H9 (cell line): ENCODE measurements around the gene CAMK2B. TPM values are rescaled to one million over a fixed set of nuclear protein-coding genes. Genes with fewer than 3 reads are reported as not detected.

Experiments used
- DNase-seq: peaks from one replicate; pipeline ENCODE4 v3.0.0-alpha.2; 2017
- H2AFZ ChIP-seq: one replicate; pipeline ENCODE4 v1.6.1; 2013; ENCODE audit warnings: mild to moderate bottlenecking, low read length, control low read depth, moderate library complexity
- H2AK5ac ChIP-seq: 2 replicates; pipeline ENCODE4 v1.6.1; 2013; ENCODE audit warnings: low read length, control low read depth, mixed read lengths; ENCODE audit not compliant: insufficient read length
- H2BK120ac ChIP-seq: one replicate; pipeline ENCODE4 v1.6.1; 2013; ENCODE audit warnings: low read depth, mild to moderate bottlenecking, low read length, control low read depth, inconsistent platforms; ENCODE audit not compliant: poor library complexity, severe bottlenecking
- H2BK12ac ChIP-seq: 2 replicates; pipeline ENCODE4 v1.6.1; 2013; ENCODE audit warnings: low read length, control low read depth, mixed read lengths, low read depth; ENCODE audit not compliant: insufficient read length
- H2BK15ac ChIP-seq: 2 replicates; pipeline ENCODE4 v1.6.1; 2013; ENCODE audit warnings: low read depth, low read length, control low read depth
- H2BK20ac ChIP-seq: one replicate; pipeline ENCODE4 v1.6.1; 2013; ENCODE audit warnings: low read depth, mild to moderate bottlenecking, low read length, control low read depth, inconsistent platforms; ENCODE audit not compliant: poor library complexity, severe bottlenecking
- H2BK5ac ChIP-seq: 2 replicates; pipeline ENCODE4 v1.6.1; 2013; ENCODE audit warnings: low read length, control low read depth, mixed read lengths; ENCODE audit not compliant: insufficient read length
- H3K14ac ChIP-seq: 2 replicates; pipeline ENCODE4 v1.6.1; 2013; ENCODE audit warnings: low read length, control low read depth; ENCODE audit not compliant: insufficient read depth
- H3K18ac ChIP-seq: 2 replicates; pipeline ENCODE4 v1.6.1; 2013; ENCODE audit warnings: low read depth, mild to moderate bottlenecking, mixed read lengths, low read length, control low read depth; ENCODE audit not compliant: insufficient read length
- H3K23ac ChIP-seq: 2 replicates; pipeline ENCODE4 v1.6.1; 2013; ENCODE audit warnings: low read length, control low read depth, mixed read lengths, low read depth; ENCODE audit not compliant: insufficient read length
- H3K23me2 ChIP-seq: 2 replicates; pipeline ENCODE4 v1.6.1; 2013; ENCODE audit warnings: low read depth, mild to moderate bottlenecking, mixed read lengths, low read length, control low read depth; ENCODE audit not compliant: insufficient read length, poor library complexity, severe bottlenecking
- H3K27ac ChIP-seq: 2 replicates; pipeline ENCODE4 v1.5.1; 2013; ENCODE audit warnings: low read length, control low read depth, mixed read lengths, low read depth; ENCODE audit not compliant: insufficient read length
- H3K27me3 ChIP-seq: 2 replicates; pipeline ENCODE4 v1.6.1; 2013; ENCODE audit warnings: low read length, control low read depth, inconsistent platforms; ENCODE audit not compliant: insufficient read depth
- H3K4ac ChIP-seq: 2 replicates; pipeline ENCODE4 v1.6.1; 2013; ENCODE audit warnings: low read depth, mild to moderate bottlenecking, control low read depth, inconsistent platforms, low read length, moderate library complexity
- H3K4me1 ChIP-seq: 2 replicates; pipeline ENCODE4 v1.6.1; 2013; ENCODE audit warnings: low read length, control low read depth, inconsistent platforms; ENCODE audit not compliant: insufficient read depth
- H3K4me2 ChIP-seq: 2 replicates; pipeline ENCODE4 v1.6.1; 2013; ENCODE audit warnings: low read length, control low read depth, mixed read lengths; ENCODE audit not compliant: insufficient read length, insufficient read depth
- H3K56ac ChIP-seq: 2 replicates; pipeline ENCODE4 v1.6.1; 2013; ENCODE audit warnings: low read depth, mild to moderate bottlenecking, mixed read lengths, low read length, control low read depth; ENCODE audit not compliant: insufficient read length
- H3K79me1 ChIP-seq: 2 replicates; pipeline ENCODE4 v1.6.1; 2013; ENCODE audit warnings: low read depth, mild to moderate bottlenecking, moderate library complexity, low read length, control low read depth, inconsistent platforms; ENCODE audit not compliant: insufficient read depth, poor library complexity, severe bottlenecking
- H3K79me2 ChIP-seq: 2 replicates; pipeline ENCODE4 v1.6.1; 2013; ENCODE audit warnings: low read length, control low read depth, inconsistent platforms; ENCODE audit not compliant: insufficient read depth
- H3K9ac ChIP-seq: 2 replicates; pipeline ENCODE4 v1.6.1; 2013; ENCODE audit warnings: low read length, control low read depth, mixed read lengths; ENCODE audit not compliant: insufficient read length; ENCODE audit errors: extremely low read depth
- H3K9me3 ChIP-seq: one replicate; pipeline ENCODE4 v1.6.1; 2013; ENCODE audit warnings: low read depth, low read length, inconsistent platforms; ENCODE audit not compliant: control insufficient read depth
- H3T11ph ChIP-seq: one replicate; pipeline ENCODE4 v1.6.1; 2013; ENCODE audit warnings: mild to moderate bottlenecking, low read length, control low read depth, inconsistent platforms
- H4K20me1 ChIP-seq: one replicate; pipeline ENCODE4 v1.6.1; 2013; ENCODE audit not compliant: control insufficient read depth, insufficient read length, insufficient read depth
- H4K5ac ChIP-seq: 2 replicates; pipeline ENCODE4 v1.6.1; 2013; ENCODE audit warnings: low read depth, mild to moderate bottlenecking, mixed read lengths, low read length, control low read depth; ENCODE audit not compliant: insufficient read length
- H4K8ac ChIP-seq: replicated peaks from 2 replicates; pipeline ENCODE4 v1.6.1; 2013; ENCODE audit warnings: low read length, control low read depth, mixed read lengths, low read depth; ENCODE audit not compliant: insufficient read length
- H4K91ac ChIP-seq: 2 replicates; pipeline ENCODE4 v1.6.1; 2013; ENCODE audit warnings: low read depth, mild to moderate bottlenecking, moderate library complexity, mixed read lengths, low read length, control low read depth; ENCODE audit not compliant: insufficient read length
- H3K27ac Mint-ChIP-seq, 3 experiments: 2 replicates in 2 of 3; 3 replicates in 1 of 3; pipeline ENCODE4 v1.8.0; 2020 to 2021; ENCODE audit warnings: mixed read lengths in 3 of 3, mild to moderate bottlenecking in 1 of 3, moderate library complexity in 1 of 3
- H3K27me3 Mint-ChIP-seq: 2 replicates; pipeline ENCODE4 v1.8.0; 2021; ENCODE audit warnings: low read depth, mild to moderate bottlenecking, moderate library complexity, mixed read lengths
- H3K36me3 Mint-ChIP-seq, 3 experiments: 2 replicates in 2 of 3; 3 replicates in 1 of 3; pipeline ENCODE4 v1.8.0; 2020 to 2021; ENCODE audit warnings: low read depth in 3 of 3, mixed read lengths in 3 of 3; ENCODE audit not compliant: insufficient read depth in 1 of 3
- H3K4me1 Mint-ChIP-seq, 2 experiments: 2 replicates each; pipeline ENCODE4 v1.8.0; 2020; ENCODE audit warnings: mixed read lengths in 2 of 2
- H3K4me3 Mint-ChIP-seq, 2 experiments: 2 replicates in 1 of 2; 3 replicates in 1 of 2; pipeline ENCODE4 v1.8.0; 2020 to 2021; ENCODE audit warnings: mild to moderate bottlenecking in 2 of 2, mixed read lengths in 2 of 2, moderate library complexity in 1 of 2
- H3K9me3 Mint-ChIP-seq, 2 experiments: 2 replicates in 1 of 2; 3 replicates in 1 of 2; pipeline ENCODE4 v1.8.0; 2020; ENCODE audit warnings: mild to moderate bottlenecking in 2 of 2, mixed read lengths in 2 of 2, moderate library complexity in 1 of 2
- CTCF ChIP-seq: fragments of 200-600 bp; sonication (generic); conservative IDR thresholded peaks from 3 replicates; pipeline ENCODE4 v1.8.0; 2021; ENCODE audit warnings: antibody characterized with exemption, mild to moderate bottlenecking
- WGBS: extraction: QIAGEN DNeasy Blood & Tissue Kit; methylation state at CpG from one replicate; pipeline ENCODE4 v1.1.7; 2013; ENCODE audit warnings: missing lambda C conversion rate, low lambda C conversion rate, mixed read lengths; ENCODE audit not compliant: insufficient read length; ENCODE audit errors: extremely low coverage; 5-methylcytosine and 5-hydroxymethylcytosine counted together
- total RNA-seq: library from RNA; stranded (reverse); gene quantifications from 2 replicates; pipeline ENCODE4 v1.2.1, GENCODE V29; 2021

CAMK2B gene
- total RNA-seq, 1 experiment from 2014 or later = 0.17 TPM

- H3K4me1 Mint-ChIP-seq = peaks cover 15 to 28% of the 10 kb centered on the region in 2 experiments
- Histone ChIP-seq H3K79me1 (no peaks in the 10 kb centered on the region), H3K27me3 (no peaks in the 10 kb centered on the region), H2BK12ac (no peak overlapping the region), H3K79me2 (no peaks in the 10 kb centered on the region), H4K91ac (no peak overlapping the region), H2AK5ac (no peak overlapping the region), H3K18ac (no peak overlapping the region), H3K14ac (no peak overlapping the region), H3K9me3 (no peaks in the 10 kb centered on the region), H3K23ac (no peak overlapping the region), H2BK120ac (no peak overlapping the region), H3K56ac (no peak overlapping the region), H2AFZ (no peak overlapping the region), H4K20me1 (no peaks in the 10 kb centered on the region), H3K23me2 (no peaks in the 10 kb centered on the region), H2BK20ac (no peak overlapping the region), H3K9ac (no peak overlapping the region), H3T11ph (no peak overlapping the region), H4K5ac (no peak overlapping the region), H3K27ac (no peak overlapping the region), H2BK15ac (no peak overlapping the region), H3K4me2 (no peak overlapping the region), H3K4me1 (no peaks in the 10 kb centered on the region; the same call in 1 of the 2 replicates), H4K8ac (no peak overlapping the region), H3K4ac (no peak overlapping the region), H2BK5ac (no peak overlapping the region)
- no peaks in the 10 kb centered on the region for H3K36me3 Mint-ChIP-seq
- H3K9me3 Mint-ChIP-seq = no peaks in the 10 kb centered on the region
- H3K27ac Mint-ChIP-seq = no peak overlapping the region
- WGBS = no CpG with 5 or more reads among the region's 10 CpGs
- DNase-seq = no peak
- no peak overlapping the region for H3K4me3 Mint-ChIP-seq
- no peak for TF ChIP-seq CTCF
- no peaks in the 10 kb centered on the region; the same call in 1 of the 2 replicates for H3K27me3 Mint-ChIP-seq
These were observed 100.3 kb downstream of the CAMK2B start for GRCh38 chr7:44224974-44225565.
